Activated CD4-positive, alpha-beta memory T cell treated with anti-CD3 and anti-CD28 coated beads, Interleukin-2, amount 10 ng/mL, durations not matched to agents 7 days and 5 days (primary cell): Measurements from ENCODE around the gene DUT. TPM values are rescaled to one million over a fixed set of nuclear protein-coding genes. Genes with fewer than 3 reads are reported as not detected.

Experiments
- CTCF ChIA-PET: fragments of 350-600 bp; sonication (Branson Sonifier 250); formaldehyde crosslinking; loops from one replicate; lab custom pipeline; 2021; ENCODE audit warnings: antibody characterized with exemption, inconsistent platforms; lab: Charles Lee
- POLR2A ChIA-PET: fragments of 350-600 bp; sonication (Branson Sonifier 250); formaldehyde crosslinking; loops from one replicate; lab custom pipeline; 2021; ENCODE audit warnings: antibody characterized with exemption; lab: Charles Lee
- DNase-seq: peaks from one replicate; pipeline ENCODE4 v3.0.0-alpha.2; 2020
- H3K27ac Mint-ChIP-seq: one replicate; pipeline ENCODE4 v1.8.0; 2021; ENCODE audit warnings: mild to moderate bottlenecking, mixed read lengths
- H3K27me3 Mint-ChIP-seq: one replicate; pipeline ENCODE4 v1.8.0; 2021; ENCODE audit warnings: mixed read lengths
- H3K36me3 Mint-ChIP-seq: one replicate; pipeline ENCODE4 v1.8.0; 2021; ENCODE audit warnings: low read depth, mixed read lengths
- H3K4me1 Mint-ChIP-seq: one replicate; pipeline ENCODE4 v1.8.0; 2021; ENCODE audit warnings: mixed read lengths
- H3K4me3 Mint-ChIP-seq: one replicate; pipeline ENCODE4 v1.8.0; 2021; ENCODE audit warnings: mild to moderate bottlenecking, mixed read lengths
- H3K9me3 Mint-ChIP-seq: one replicate; pipeline ENCODE4 v1.8.0; 2021; ENCODE audit warnings: mixed read lengths
- total RNA-seq, 2 experiments: library from RNA; stranded (reverse); gene quantifications; one replicate each; pipeline ENCODE4 v1.2.3, GENCODE V29; 2021

Gene DUT
- total RNA-seq, 2 experiments from 2014 or later: 267 to 282 TPM

DNA sequence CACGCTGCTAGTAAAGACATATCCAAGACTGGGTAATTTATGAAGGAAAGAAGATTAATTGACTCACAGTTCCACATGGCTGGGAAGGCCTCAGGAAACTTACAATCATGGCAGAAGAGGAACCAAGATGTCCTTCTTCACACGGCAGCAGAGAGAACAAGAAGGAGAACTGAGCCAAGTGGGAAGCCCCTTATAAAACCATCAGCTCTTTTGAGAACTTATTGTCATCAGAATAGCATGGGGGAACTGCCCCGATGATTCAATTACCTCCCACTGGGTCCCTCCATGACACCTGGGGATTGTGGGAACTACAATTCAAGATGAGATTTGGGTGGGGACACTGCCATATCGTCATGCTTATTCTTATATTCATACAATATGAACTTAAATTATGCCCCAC is 49.0 kb downstream of the DUT start:
- no peaks in the 10 kb centered on the region for H3K36me3 Mint-ChIP-seq
- no peak for DNase-seq
- CTCF ChIA-PET: no interaction called here
- H3K27ac Mint-ChIP-seq: no peak overlapping the region
- H3K4me3 Mint-ChIP-seq: no peak overlapping the region
- H3K4me1 Mint-ChIP-seq: no peaks in the 10 kb centered on the region
- POLR2A ChIA-PET: no interaction called here
- peaks cover 2% of the 10 kb centered on the region for H3K9me3 Mint-ChIP-seq
- H3K27me3 Mint-ChIP-seq: peaks cover 23% of the 10 kb centered on the region

DNA sequence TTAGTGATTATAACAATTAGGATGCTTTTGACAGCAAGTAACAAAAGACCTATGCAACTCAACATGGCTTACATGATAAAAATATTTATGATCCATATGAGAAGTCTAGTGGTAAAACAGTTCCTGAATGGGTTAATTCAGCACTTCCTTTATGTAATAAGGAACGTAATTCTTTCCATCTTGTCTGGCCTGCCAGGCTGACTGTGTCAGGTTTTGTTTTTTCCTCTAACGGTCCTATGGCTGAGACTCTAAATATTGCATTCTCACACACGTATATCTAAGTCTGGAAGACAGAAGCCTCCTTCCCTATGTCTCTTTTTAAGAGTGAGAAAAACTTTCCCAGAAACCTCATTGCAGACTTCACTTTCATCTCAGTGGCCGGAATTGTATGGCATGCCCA is 50.6 kb downstream of the DUT start:
- CTCF ChIA-PET: no interaction called here
- Mint-ChIP-seq H3K9me3 (peaks cover 2% of the 10 kb centered on the region), H3K4me3 (no peak overlapping the region), H3K27me3 (peaks cover 16% of the 10 kb centered on the region), H3K36me3 (no peaks in the 10 kb centered on the region), H3K27ac (no peak overlapping the region), H3K4me1 (no peaks in the 10 kb centered on the region)
- DNase-seq: no peak
- POLR2A ChIA-PET: no interaction called here

DNA sequence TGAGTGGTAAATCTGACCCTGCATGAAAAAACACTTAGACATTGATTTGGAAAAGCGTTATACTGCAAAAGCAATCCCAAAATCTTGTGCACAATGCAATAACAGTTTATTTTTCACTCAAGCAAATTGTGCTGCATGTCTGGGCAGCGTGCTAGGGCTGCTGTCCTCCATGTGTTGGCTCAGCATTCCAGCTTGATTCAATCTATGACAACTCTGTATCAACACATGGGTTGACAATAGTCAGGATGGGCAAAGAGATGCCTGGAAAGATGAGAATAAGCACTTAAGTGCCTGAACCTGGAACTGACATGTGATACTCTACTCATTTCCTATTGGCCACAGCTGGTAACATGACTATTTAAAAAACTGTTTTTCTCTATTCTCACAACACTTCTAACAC is 51.8 kb downstream of the DUT start:
- CTCF ChIA-PET: no interaction called here
- no peak overlapping the region for H3K27ac Mint-ChIP-seq
- no peak overlapping the region for H3K4me3 Mint-ChIP-seq
- no peaks in the 10 kb centered on the region for H3K4me1 Mint-ChIP-seq
- no peak for DNase-seq
- POLR2A ChIA-PET: no interaction called here
- peaks cover 15% of the 10 kb centered on the region for H3K27me3 Mint-ChIP-seq
- no peaks in the 10 kb centered on the region for H3K36me3 Mint-ChIP-seq
- no peaks in the 10 kb centered on the region for H3K9me3 Mint-ChIP-seq

DNA sequence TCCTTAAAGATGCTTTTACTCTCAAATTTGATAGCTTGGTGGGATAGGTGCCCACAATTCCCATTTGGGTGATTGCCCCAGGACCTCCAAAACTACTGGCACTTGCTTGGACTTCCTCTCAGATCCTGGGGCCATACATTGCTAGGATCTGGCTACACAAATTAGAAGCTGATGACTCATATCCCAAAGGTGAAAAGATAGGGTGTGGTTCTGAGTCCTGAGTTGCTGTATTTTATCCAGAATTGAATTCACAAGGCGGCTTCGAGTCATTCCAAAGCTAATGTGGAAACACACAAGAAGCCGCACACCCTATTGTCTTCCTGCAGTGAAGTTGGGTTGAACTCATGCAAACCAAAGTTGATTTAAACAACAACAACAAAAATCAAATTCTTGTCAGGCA is 53.4 kb downstream of the DUT start:
- Mint-ChIP-seq H3K4me1 (no peaks in the 10 kb centered on the region), H3K9me3 (no peaks in the 10 kb centered on the region), H3K4me3 (no peak overlapping the region), H3K27ac (no peak overlapping the region), H3K36me3 (no peaks in the 10 kb centered on the region), H3K27me3 (peaks cover 14% of the 10 kb centered on the region)
- DNase-seq: no peak
- CTCF ChIA-PET: no interaction called here
- POLR2A ChIA-PET: no interaction called here

DNA sequence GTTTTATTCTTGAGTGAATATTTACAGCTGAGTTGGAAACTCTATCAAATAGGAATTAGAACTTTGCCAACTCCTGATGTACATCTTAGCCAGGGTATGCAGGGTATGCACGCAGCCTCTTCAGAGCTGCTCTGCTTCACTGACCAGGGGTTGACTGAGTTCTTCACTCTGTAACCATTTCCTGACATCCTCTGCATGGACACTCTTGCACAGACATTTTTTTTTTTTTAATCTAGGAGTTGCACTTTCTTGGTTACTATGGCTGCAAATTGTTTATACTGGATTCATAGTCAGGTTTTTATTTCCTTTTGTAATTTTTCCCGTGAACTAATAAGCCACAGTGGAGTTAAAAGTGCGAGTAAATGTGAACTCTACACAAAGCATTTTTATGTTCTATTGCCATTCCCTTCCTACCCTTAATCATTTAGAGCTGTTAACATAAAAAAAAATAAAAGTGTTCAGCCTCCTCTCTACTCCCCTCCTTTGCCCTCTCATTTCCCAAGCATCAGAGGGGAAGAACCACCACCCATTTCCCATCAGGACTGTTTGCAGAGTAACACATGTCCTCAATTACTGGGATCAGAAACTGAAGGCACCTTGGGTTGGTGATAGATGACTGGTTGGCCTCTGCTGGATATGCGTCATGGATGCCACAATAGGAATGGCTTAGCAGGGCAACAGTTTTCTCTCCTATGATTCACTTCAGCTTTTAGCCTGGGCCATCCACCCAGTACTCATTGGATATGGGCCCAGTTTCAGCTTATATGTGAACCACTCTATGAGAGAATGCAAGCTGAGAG is 54.0 kb downstream of the DUT start:
- Mint-ChIP-seq H3K4me1 (no peaks in the 10 kb centered on the region), H3K36me3 (no peaks in the 10 kb centered on the region), H3K27ac (no peak overlapping the region), H3K27me3 (peaks cover 11% of the 10 kb centered on the region), H3K4me3 (no peak overlapping the region), H3K9me3 (no peaks in the 10 kb centered on the region)
- CTCF ChIA-PET: no interaction called here
- POLR2A ChIA-PET: no interaction called here
- no peak for DNase-seq

DNA sequence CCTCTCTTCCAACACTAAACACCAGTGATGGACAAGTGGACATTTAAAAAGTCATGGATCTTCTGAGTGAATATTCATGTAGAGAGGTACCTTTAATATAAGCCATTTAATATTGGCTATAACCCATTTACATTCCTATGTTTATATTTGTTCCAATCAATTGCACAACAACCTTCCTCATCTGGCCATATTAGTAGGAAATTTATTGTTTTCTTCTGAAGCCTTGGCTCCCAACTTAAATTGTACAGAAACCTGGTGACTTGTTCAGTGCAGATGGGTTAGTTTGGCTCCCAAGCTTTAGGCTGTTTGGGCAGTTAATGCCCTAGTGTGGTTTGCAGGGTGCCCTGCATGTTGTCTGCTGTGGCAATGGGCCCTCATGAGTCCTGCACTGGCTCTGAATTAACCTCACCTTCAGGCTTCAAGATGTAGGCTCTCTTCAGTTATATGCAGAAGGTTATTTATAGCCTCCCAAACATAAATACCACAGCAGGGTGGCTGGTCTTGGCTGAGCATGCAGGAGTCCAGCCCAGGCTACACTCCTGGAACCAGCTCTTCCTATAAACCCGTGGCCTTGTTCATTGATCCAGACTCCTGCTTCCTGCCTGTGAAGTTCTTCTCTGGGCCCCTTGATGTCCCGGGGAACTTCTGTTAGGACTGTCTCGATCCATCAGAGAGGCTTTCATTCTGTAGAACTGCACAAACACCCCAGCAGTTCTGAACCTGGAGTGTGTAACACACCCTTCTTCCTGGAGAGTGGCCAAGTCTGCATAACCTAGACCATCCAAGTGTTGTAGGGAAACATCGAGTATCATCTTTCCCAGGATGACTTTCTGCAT is 57.0 kb downstream of the DUT start:
- H3K4me3 Mint-ChIP-seq: no peak overlapping the region
- H3K36me3 Mint-ChIP-seq: no peaks in the 10 kb centered on the region
- no peaks in the 10 kb centered on the region for H3K4me1 Mint-ChIP-seq
- no peaks in the 10 kb centered on the region for H3K9me3 Mint-ChIP-seq
- DNase-seq: no peak
- H3K27ac Mint-ChIP-seq: no peak overlapping the region
- POLR2A ChIA-PET: no interaction called here
- CTCF ChIA-PET: no interaction called here
- H3K27me3 Mint-ChIP-seq: peaks cover 12% of the 10 kb centered on the region

DNA sequence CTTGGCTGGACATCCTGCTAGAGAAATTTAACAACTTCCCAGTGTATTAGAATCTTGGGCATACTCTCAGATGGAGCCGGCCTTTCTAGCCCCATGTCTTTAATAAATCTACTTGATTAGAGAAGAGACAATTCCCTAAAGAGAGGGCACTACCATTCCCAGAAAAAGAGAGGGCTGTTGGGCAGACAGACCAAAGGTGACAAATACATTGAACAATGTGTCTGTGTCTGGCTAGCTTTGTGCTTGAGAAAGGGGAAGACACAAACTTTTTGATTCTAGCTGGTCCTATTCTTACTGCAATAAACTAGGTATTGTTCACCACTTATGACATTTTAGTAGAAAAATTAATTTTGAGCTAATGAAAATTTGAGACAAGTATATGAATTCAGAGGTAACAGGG is 57.7 kb downstream of the DUT start:
- H3K9me3 Mint-ChIP-seq: no peaks in the 10 kb centered on the region
- no peak overlapping the region for H3K27ac Mint-ChIP-seq
- CTCF ChIA-PET: no interaction called here
- no peak for DNase-seq
- no peak overlapping the region for H3K4me3 Mint-ChIP-seq
- peaks cover 10% of the 10 kb centered on the region for H3K27me3 Mint-ChIP-seq
- POLR2A ChIA-PET: no interaction called here
- H3K36me3 Mint-ChIP-seq: no peaks in the 10 kb centered on the region
- no peaks in the 10 kb centered on the region for H3K4me1 Mint-ChIP-seq

DNA sequence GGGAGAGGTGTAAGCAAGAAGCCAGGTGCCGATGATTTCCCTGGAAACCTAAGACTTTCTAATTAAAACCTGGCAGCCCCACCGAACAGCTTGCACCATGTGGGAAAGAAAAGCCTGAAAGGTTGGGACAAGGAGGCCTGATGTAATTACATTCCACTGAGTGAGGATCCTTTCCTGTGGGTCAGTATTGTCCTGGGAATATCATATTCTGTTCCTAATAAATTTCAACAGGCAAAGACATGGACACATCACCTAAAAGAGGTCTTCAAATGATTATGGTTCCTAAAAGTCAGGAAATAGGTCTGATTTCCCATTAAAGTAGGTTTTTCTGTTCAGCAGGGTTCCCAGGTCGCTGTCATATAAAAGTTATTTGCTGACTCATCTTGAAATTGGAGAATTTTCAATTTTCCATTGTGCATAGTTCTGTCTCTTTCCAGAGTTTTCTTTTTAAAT is 58.5 kb downstream of the DUT start:
- no peak overlapping the region for H3K27ac Mint-ChIP-seq
- POLR2A ChIA-PET: no interaction called here
- no peaks in the 10 kb centered on the region for H3K9me3 Mint-ChIP-seq
- H3K36me3 Mint-ChIP-seq: no peaks in the 10 kb centered on the region
- H3K4me1 Mint-ChIP-seq: no peaks in the 10 kb centered on the region
- H3K4me3 Mint-ChIP-seq: no peak overlapping the region
- peaks cover 10% of the 10 kb centered on the region for H3K27me3 Mint-ChIP-seq
- CTCF ChIA-PET: no interaction called here
- no peak for DNase-seq

DNA sequence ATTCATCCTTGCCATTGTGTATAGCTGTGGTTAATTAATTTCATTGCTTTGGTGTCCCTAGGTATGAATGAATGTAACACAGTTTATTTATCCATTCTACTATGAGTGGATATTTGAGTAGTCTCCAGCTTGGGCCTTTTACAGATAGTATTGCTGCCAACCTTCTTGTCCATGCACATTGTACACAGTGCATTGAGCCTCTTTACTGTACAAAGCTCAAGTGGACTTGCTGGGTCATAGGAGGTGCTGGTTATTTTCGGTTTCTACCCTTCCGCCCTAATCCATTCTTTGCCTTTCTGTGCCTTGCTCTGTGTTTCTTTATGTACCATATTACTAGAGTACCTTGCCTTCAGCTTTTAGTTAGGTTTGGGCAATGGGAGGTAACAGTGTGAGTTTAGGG is 60.7 kb downstream of the DUT start:
- no peaks in the 10 kb centered on the region for H3K9me3 Mint-ChIP-seq
- no peaks in the 10 kb centered on the region for H3K4me1 Mint-ChIP-seq
- no peaks in the 10 kb centered on the region for H3K36me3 Mint-ChIP-seq
- ChIA-PET POLR2A (no interaction called here), CTCF (no interaction called here)
- no peak for DNase-seq
- H3K27me3 Mint-ChIP-seq: peaks cover 10% of the 10 kb centered on the region
- no peak overlapping the region for H3K4me3 Mint-ChIP-seq
- H3K27ac Mint-ChIP-seq: no peak overlapping the region

DNA sequence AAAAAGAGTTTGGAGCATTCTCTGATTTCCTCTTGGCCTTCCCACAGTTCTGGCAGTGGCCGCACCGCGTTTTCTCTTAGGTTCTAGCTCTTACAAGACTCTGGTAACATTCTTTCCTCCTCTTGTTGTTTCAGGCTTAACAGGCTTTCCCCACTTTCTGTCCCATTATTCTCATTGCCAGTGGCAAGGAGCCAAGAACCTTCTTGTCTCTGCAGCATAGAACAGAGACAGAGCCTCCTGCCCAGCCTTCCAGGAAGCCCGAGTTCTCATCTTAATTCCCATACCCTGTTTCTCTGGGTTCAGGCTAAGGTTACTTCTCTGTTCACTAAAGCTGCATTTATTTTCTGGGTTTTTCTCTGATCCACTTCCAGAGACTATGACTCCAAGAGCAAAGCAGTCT is 61.1 kb downstream of the DUT start:
- ChIA-PET CTCF (no interaction called here), POLR2A (no interaction called here)
- no peaks in the 10 kb centered on the region for H3K9me3 Mint-ChIP-seq
- no peaks in the 10 kb centered on the region for H3K36me3 Mint-ChIP-seq
- no peaks in the 10 kb centered on the region for H3K4me1 Mint-ChIP-seq
- H3K4me3 Mint-ChIP-seq: no peak overlapping the region
- H3K27ac Mint-ChIP-seq: no peak overlapping the region
- H3K27me3 Mint-ChIP-seq: peaks cover 10% of the 10 kb centered on the region
- no peak for DNase-seq

Other genes starting within 250 kb of the DUT start
- not detected for gene SLC24A5, start 210.4 kb upstream of the DUT start, total RNA-seq
- 10 to 100 TPM; 26.4 to 27.1 TPM for gene MYEF2, start 153.1 kb upstream of the DUT start, total RNA-seq
- gene CTXN2, start 139.8 kb upstream of the DUT start, total RNA-seq: not detected
- gene SLC12A1, start 125.1 kb upstream of the DUT start, total RNA-seq: not detected